HCT116 (cell line): ENCODE results near the gene CNKSR3. TPM values are rescaled to one million over a fixed set of nuclear protein-coding genes. Genes with fewer than 3 reads are reported as not detected.

Experiments used
- ATAC-seq: fragments of 200-7000 bp; cut with Tn5 transposase; 2 replicates; pipeline ENCODE4 v1.9.1; 2020; ENCODE audit warnings: mild to moderate bottlenecking, moderate library complexity
- BruUV-seq: library from RNA; stranded (reverse); fragments of 400-500 nt; replicated peaks from 2 replicates; lab custom pipeline; 2021; lab: Mats Ljungman, UMichigan
- CTCF ChIA-PET: fragments of 300-600 bp; sonication (Branson Sonifier 250); formaldehyde crosslinking; loops from one replicate; lab custom pipeline; 2021; ENCODE audit warnings: antibody characterized with exemption; lab: Charles Lee
- POLR2A ChIA-PET: fragments of 300-600, 350-600 bp; sonication (Branson Sonifier 250); formaldehyde crosslinking; loops from one replicate; lab custom pipeline; 2021; ENCODE audit warnings: antibody characterized with exemption; lab: Charles Lee
- RAD21 ChIA-PET, 2 experiments: fragments of 300-600 bp; sonication (Branson Sonifier 250); formaldehyde crosslinking; loops; one replicate each; lab custom pipeline; 2023; ENCODE audit warnings: low total read pairs in 2 of 2; ENCODE audit not compliant: uncharacterized antibody in 2 of 2, unreplicated experiment in 2 of 2, low non-redundant PET in 1 of 2; lab: Charles Lee
- DNase-seq: peaks from one replicate; pipeline ENCODE4 v3.0.0-alpha.2; 2010; ENCODE audit warnings: low read depth, low spot score
- H2AFZ ChIP-seq: fragments of 200-600 bp; shearing (Covaris generic), sonication (generic); 2 replicates; pipeline ENCODE4 v1.6.1; 2017; ENCODE audit warnings: low read depth, mixed run types, mixed read lengths, antibody characterized with exemption, low read length; ENCODE audit not compliant: poor library complexity, severe bottlenecking
- H3K27ac ChIP-seq: 2 replicates; pipeline ENCODE4 v1.5.1; 2012; ENCODE audit warnings: low read depth, low read length
- H3K27me3 ChIP-seq: fragments of 200-600 bp; sonication (generic); 2 replicates; pipeline ENCODE4 v1.6.1; 2016; ENCODE audit warnings: mixed run types, low read length, mixed read lengths; ENCODE audit not compliant: insufficient read depth
- H3K36me3 ChIP-seq, 2 experiments: fragments of 200-500 bp in 1 of 2; fragments of 200-600 bp in 1 of 2; sonication (Bioruptor generic) in 1 of 2; sonication (generic) in 1 of 2; 2 replicates each; pipeline versions ENCODE4 v1.5.1 to v1.6.1; 2014 to 2016; ENCODE audit warnings: low read length in 2 of 2, inconsistent platforms in 1 of 2, mixed read lengths in 1 of 2, mixed run types in 1 of 2; ENCODE audit not compliant: insufficient read depth in 2 of 2, control insufficient read depth in 1 of 2
- H3K4me1 ChIP-seq, 2 experiments: fragments of 200-600 bp in 1 of 2; sonication (generic) in 1 of 2; 2 replicates each; pipeline versions ENCODE4 v1.5.1 to v1.6.1; 2012 to 2017; ENCODE audit warnings: low read length in 2 of 2, inconsistent platforms in 1 of 2, mild to moderate bottlenecking in 1 of 2, mixed read lengths in 1 of 2, mixed run types in 1 of 2, moderate library complexity in 1 of 2; ENCODE audit not compliant: insufficient read depth in 2 of 2, control insufficient read depth in 1 of 2
- H3K4me2 ChIP-seq: fragments of 200-600 bp; sonication (generic); 2 replicates; pipeline ENCODE4 v1.6.1; 2017; ENCODE audit warnings: mixed run types, low read length, mixed read lengths
- H3K4me3 ChIP-seq, 2 experiments: fragments of 200-600 bp in 1 of 2; sonication (generic) in 1 of 2; replicated peaks in 1 of 2; 2 replicates each; pipeline ENCODE4 v1.5.1; 2011 to 2016; ENCODE audit warnings: low read length in 2 of 2, control low read depth in 1 of 2, low read depth in 1 of 2, mild to moderate bottlenecking in 1 of 2, mixed read lengths in 1 of 2, mixed run types in 1 of 2
- H3K79me2 ChIP-seq: fragments of 200-600 bp; sonication (generic); 2 replicates; pipeline ENCODE4 v1.6.1; 2017; ENCODE audit warnings: mild to moderate bottlenecking, mixed run types, low read length, moderate library complexity, mixed read lengths; ENCODE audit not compliant: insufficient read depth
- H3K9ac ChIP-seq: fragments of 200-600 bp; sonication (generic); 2 replicates; pipeline ENCODE4 v1.6.1; 2016; ENCODE audit warnings: low read length, mixed read lengths
- H3K9me2 ChIP-seq: fragments of 200-600 bp; sonication (generic), shearing (Covaris generic); 2 replicates; pipeline ENCODE4 v1.6.1; 2017; ENCODE audit warnings: mixed run types, mild to moderate bottlenecking, moderate library complexity; ENCODE audit not compliant: insufficient read depth
- H3K9me3 ChIP-seq, 2 experiments: fragments of 200-500 bp in 1 of 2; fragments of 200-600 bp in 1 of 2; sonication (Bioruptor generic) in 1 of 2; sonication (generic) in 1 of 2; 2 replicates each; pipeline ENCODE4 v1.6.1; 2014 to 2017; ENCODE audit warnings: low read length in 2 of 2, mixed read lengths in 2 of 2, inconsistent platforms in 1 of 2, low read depth in 1 of 2, mild to moderate bottlenecking in 1 of 2, mixed run types in 1 of 2, moderate library complexity in 1 of 2; ENCODE audit not compliant: control insufficient read depth in 1 of 2, insufficient read depth in 1 of 2
- H4K20me1 ChIP-seq: fragments of 200-600 bp; sonication (generic), shearing (Covaris generic); 2 replicates; pipeline ENCODE4 v1.6.1; 2017; ENCODE audit warnings: mixed run types, mild to moderate bottlenecking, moderate library complexity; ENCODE audit not compliant: insufficient read depth
- EZH2 ChIP-seq: fragments of 200-600 bp; sonication (generic); IDR thresholded peaks from 2 replicates; pipeline ENCODE4 v1.6.1; 2017; ENCODE audit warnings: antibody characterized with exemption, mixed run types
- JUND ChIP-seq: IDR thresholded peaks from 2 replicates; pipeline ENCODE4 v1.6.1; 2012
- MAX ChIP-seq: IDR thresholded peaks from 2 replicates; pipeline ENCODE4 v1.6.1; 2012
- POLR2A ChIP-seq: IDR thresholded peaks from 2 replicates; pipeline ENCODE4 v1.7.0; 2011; ENCODE audit warnings: borderline replicate concordance; ENCODE audit not compliant: insufficient read depth, insufficient read length; ENCODE audit errors: extremely low read depth
- POLR2AphosphoS5 ChIP-seq: IDR thresholded peaks from 2 replicates; pipeline ENCODE4 v1.6.1; 2011; ENCODE audit warnings: mild to moderate bottlenecking, low read depth, low read length, moderate library complexity
- RAD21 ChIP-seq: IDR thresholded peaks from 2 replicates; pipeline ENCODE4 v1.6.1; 2012; ENCODE audit warnings: low read depth, mild to moderate bottlenecking
- YY1 ChIP-seq: IDR thresholded peaks from 2 replicates; pipeline ENCODE4 v1.6.1; 2011; ENCODE audit warnings: low read length, low read depth, moderate library complexity, mild to moderate bottlenecking; ENCODE audit not compliant: insufficient replicate concordance; ENCODE audit errors: extremely low read depth
- intact Hi-C: fragments of 100-400 bp; cut with micrococcal nuclease; formaldehyde crosslinking; loops from 2 replicates; pipeline ENCODE4 v1.10.0; 2022
- total RNA-seq: library from RNA; stranded (reverse); gene quantifications from one replicate; pipeline ENCODE4 v1.2.1, GENCODE V29; 2021; ENCODE audit not compliant: unreplicated experiment
- TF ChIP-seq, protein P1 (sequence below), 3 experiments: fragments of 200-600 bp in 1 of 3; sonication (generic) in 1 of 3; IDR thresholded peaks in 2 of 3; conservative IDR thresholded peaks in 1 of 3; 2 replicates each; pipeline ENCODE4 v1.5.1; 2012 to 2017; ENCODE audit warnings: low read depth in 2 of 3, low read length in 2 of 3, antibody characterized with exemption in 1 of 3, borderline replicate concordance in 1 of 3, control low read depth in 1 of 3, mild to moderate bottlenecking in 1 of 3, mixed read lengths in 1 of 3, mixed run types in 1 of 3, moderate library complexity in 1 of 3; ENCODE audit not compliant: insufficient read depth in 1 of 3

The CNKSR3 gene
- total RNA-seq, 1 experiment from 2014 or later, result 15.4 TPM

GRCh38 chr6:154343473-154344308 is 166.8 kb downstream of the CNKSR3 start:
- ChIA-PET RAD21 (no interaction called here), CTCF (no interaction called here), POLR2A (no interaction called here)
- H3K9me3 ChIP-seq, result no peaks in the 10 kb centered on the region
- H3K79me2 ChIP-seq, result no peaks in the 10 kb centered on the region
- no peak overlapping the region for H3K9ac ChIP-seq
- intact Hi-C loops, result no loop called here
- DNase-seq (peak; percentile 24), ATAC-seq (peak; percentile 81)
- no peaks in the 10 kb centered on the region for H3K4me1 ChIP-seq
- no peak overlapping the region for H3K4me3 ChIP-seq
- no peak overlapping the region for H3K27ac ChIP-seq
- H3K27me3 ChIP-seq, result no peaks in the 10 kb centered on the region
- H3K9me2 ChIP-seq, result no peaks in the 10 kb centered on the region
- H2AFZ ChIP-seq, result no peak overlapping the region
- H3K36me3 ChIP-seq, result no peaks in the 10 kb centered on the region
- no peak overlapping the region for H3K4me2 ChIP-seq
- no TSS peak for BruUV-seq
- no peak for TF ChIP-seq JUND
- no peak for TF ChIP-seq YY1
- TF ChIP-seq RAD21, result peak; percentile 17; the same call in 1 of the 2 replicates
- TF ChIP-seq MAX, result no peak
- TF ChIP-seq EZH2, result no peak
- TF ChIP-seq POLR2AphosphoS5, result no peak
- TF ChIP-seq POLR2A, result no peak
- TF ChIP-seq, protein P1, sequence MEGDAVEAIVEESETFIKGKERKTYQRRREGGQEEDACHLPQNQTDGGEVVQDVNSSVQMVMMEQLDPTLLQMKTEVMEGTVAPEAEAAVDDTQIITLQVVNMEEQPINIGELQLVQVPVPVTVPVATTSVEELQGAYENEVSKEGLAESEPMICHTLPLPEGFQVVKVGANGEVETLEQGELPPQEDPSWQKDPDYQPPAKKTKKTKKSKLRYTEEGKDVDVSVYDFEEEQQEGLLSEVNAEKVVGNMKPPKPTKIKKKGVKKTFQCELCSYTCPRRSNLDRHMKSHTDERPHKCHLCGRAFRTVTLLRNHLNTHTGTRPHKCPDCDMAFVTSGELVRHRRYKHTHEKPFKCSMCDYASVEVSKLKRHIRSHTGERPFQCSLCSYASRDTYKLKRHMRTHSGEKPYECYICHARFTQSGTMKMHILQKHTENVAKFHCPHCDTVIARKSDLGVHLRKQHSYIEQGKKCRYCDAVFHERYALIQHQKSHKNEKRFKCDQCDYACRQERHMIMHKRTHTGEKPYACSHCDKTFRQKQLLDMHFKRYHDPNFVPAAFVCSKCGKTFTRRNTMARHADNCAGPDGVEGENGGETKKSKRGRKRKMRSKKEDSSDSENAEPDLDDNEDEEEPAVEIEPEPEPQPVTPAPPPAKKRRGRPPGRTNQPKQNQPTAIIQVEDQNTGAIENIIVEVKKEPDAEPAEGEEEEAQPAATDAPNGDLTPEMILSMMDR (IDR thresholded peaks at IDR 0.05 in 2 of 3, conservative IDR thresholded peaks at IDR 0.05 in 1 of 3; ENCODE audit: borderline replicate concordance in 1 of 3, insufficient read depth in 1 of 3, low read depth in 2 of 3, low read length in 2 of 3), result peak in 2 of 3 experiments; percentile 26 to 31; a peak in 1 of 6 replicates
- no peaks in the 10 kb centered on the region for H4K20me1 ChIP-seq
